Lung (tissue), 12 donors: ENCODE measurements around the gene PRR5. TPM values are rescaled to one million over a fixed set of nuclear protein-coding genes. Genes with fewer than 3 reads are reported as not detected.

ENCODE experiments used
- ATAC-seq: fragments of 200-7000 bp; cut with Tn5 transposase; one replicate; pipeline ENCODE4 v1.9.1; 2020; ENCODE audit warnings: moderate number of reproducible peaks; ENCODE audit not compliant: insufficient read depth, low FRiP score
- DNase-seq, 3 donors: peaks; one replicate each; pipeline ENCODE4 v3.0.0-alpha.2; 2013 to 2017
- H3K27ac ChIP-seq, 2 donors: one replicate each; pipeline ENCODE4 v1.5.1; 2013; ENCODE audit warnings: mild to moderate bottlenecking in 2 of 2, moderate library complexity in 2 of 2, control low read depth in 1 of 2, inconsistent platforms in 1 of 2, low read depth in 1 of 2, low read length in 1 of 2
- H3K27me3 ChIP-seq, 3 donors: one replicate each; pipeline ENCODE4 v1.5.1; 2013; ENCODE audit warnings: low read length in 2 of 3; ENCODE audit not compliant: control insufficient read depth in 3 of 3, insufficient read depth in 3 of 3
- H3K36me3 ChIP-seq, 4 donors: one replicate each; pipeline ENCODE4 v1.5.1; 2013; ENCODE audit warnings: low read length in 4 of 4, mild to moderate bottlenecking in 1 of 4, moderate library complexity in 1 of 4; ENCODE audit not compliant: control insufficient read depth in 4 of 4, insufficient read depth in 4 of 4
- H3K4me1 ChIP-seq, 5 donors: one replicate each; pipeline ENCODE4 v1.5.1; 2013; ENCODE audit warnings: low read length in 5 of 5, mild to moderate bottlenecking in 2 of 5, moderate library complexity in 1 of 5; ENCODE audit not compliant: control insufficient read depth in 5 of 5, insufficient read depth in 5 of 5
- H3K4me3 ChIP-seq: one replicate; pipeline ENCODE4 v1.5.1; 2013; ENCODE audit warnings: mild to moderate bottlenecking, control low read depth, moderate library complexity
- H3K9ac ChIP-seq, 2 donors: one replicate each; pipeline ENCODE4 v1.5.1; 2013; ENCODE audit warnings: low read length in 2 of 2, control low read depth in 1 of 2; ENCODE audit not compliant: insufficient read depth in 1 of 2
- H3K9me3 ChIP-seq, 4 donors: one replicate each; pipeline ENCODE4 v1.5.1; 2013; ENCODE audit warnings: low read length in 3 of 4, mild to moderate bottlenecking in 1 of 4, moderate library complexity in 1 of 4; ENCODE audit not compliant: control insufficient read depth in 4 of 4, insufficient read depth in 3 of 4
- CTCF ChIP-seq: IDR thresholded peaks from 2 replicates; pipeline ENCODE4 v1.5.1; 2012; ENCODE audit warnings: mild to moderate bottlenecking; ENCODE audit errors: control extremely low read depth, extremely low read depth
- WGBS, 2 donors: extraction: QIAGEN DNeasy Blood & Tissue Kit; methylation state at CpG; one replicate each; pipeline ENCODE4 v1.1.7; 2013; 5-methylcytosine and 5-hydroxymethylcytosine counted together
- polyA plus RNA-seq, 2 donors: library from polyadenylated mRNA; stranded (reverse); fragments of 200-250 nt; gene quantifications; one replicate each; pipeline ENCODE4 v1.2.1, GENCODE V29; 2013
- total RNA-seq, 2 donors: library from RNA; depleted of rRNA in 1 of 2; stranded (reverse); fragments of >200 nt in 1 of 2; gene quantifications; one replicate each; pipeline ENCODE4 v1.2.1, GENCODE V29; 2014 to 2021
- donor health status: control.
- donor health status: control.
- donor health status: Bipolar disorder and iron deficiency.
- donor health status: healthy.
- donor health status: DM: yes; HTN: yes; CAD: no.

PRR5 gene
- total and polyA plus RNA-seq, 4 donors = 9.1 to 17.3 (median 11.1) TPM

DNA sequence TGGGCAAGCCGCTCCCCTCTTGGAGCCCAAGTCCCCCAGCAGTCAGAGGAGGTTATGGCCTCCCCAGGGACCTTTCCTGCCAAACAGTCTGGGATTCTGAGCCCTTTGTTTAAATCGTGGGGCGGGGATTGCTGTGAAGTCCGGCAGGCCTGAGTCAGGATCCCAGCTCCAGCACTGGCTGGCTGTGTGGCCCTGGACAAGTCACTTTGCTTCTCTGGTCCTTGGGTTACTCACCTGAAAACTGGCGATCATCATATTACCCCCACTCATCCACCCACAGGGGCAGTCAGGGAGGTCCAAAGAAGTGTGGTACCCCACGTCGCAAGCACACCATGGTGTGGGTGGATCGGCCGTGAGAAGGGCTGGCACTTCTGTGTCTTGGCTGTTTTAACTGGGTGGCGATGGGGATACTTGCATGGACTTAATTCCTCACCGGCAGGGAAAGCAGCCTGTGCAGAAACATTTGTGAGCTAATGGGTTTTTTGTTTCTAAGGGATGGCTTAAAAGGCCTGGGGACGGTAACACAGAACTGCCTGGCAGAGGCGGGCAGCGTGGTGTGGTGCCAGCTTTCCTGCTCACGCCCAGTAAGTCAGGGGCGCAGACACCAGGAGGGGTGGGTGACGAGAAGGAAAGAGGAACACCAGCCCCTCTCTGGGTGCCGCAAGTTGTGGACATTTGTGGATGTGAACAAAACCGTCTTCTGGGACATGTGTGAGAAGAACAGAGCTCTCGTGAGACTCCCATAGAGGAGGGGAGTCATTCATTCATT lies 31.6 kb upstream of the PRR5 start:
- H3K36me3 ChIP-seq = no peaks in the 10 kb centered on the region
- DNase-seq (no peak), ATAC-seq (no peak)
- H3K4me3 ChIP-seq = no peak overlapping the region
- no peak overlapping the region for H3K27ac ChIP-seq
- no peaks in the 10 kb centered on the region for H3K9me3 ChIP-seq
- TF ChIP-seq CTCF = no peak
- H3K9ac ChIP-seq = no peak overlapping the region
- H3K4me1 ChIP-seq = peaks cover 0 to 14% (median 0%) of the 10 kb centered on the region in 5 donors
- no peaks in the 10 kb centered on the region for H3K27me3 ChIP-seq
- WGBS, 2 donors = 64 to 75% methylated on average over 20 of the region's 20 CpGs

GRCh38 chr22:44671742-44672141 lies 30.3 kb upstream of the PRR5 start:
- ATAC-seq = no peak
- no peak for TF ChIP-seq CTCF
- no peaks in the 10 kb centered on the region for H3K36me3 ChIP-seq

DNA sequence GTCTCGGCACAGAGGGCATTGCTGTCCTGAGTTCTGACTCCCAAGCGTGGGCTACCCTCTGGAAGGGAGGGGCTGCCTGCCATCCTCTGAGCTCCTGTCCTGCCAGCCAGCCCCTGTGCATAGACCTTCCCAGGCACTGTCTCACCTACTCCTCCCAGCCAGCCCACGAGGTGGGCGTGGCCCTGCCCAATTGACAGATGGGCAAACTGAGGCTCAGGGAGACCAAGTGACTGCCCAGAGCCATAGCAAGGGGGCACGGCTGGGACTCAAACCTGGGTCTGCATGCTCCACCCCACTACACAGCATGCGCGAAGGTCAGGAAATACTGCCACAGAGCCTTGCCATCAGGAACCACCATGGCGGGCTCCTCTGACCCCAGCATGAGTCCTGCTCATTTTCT lies 29.4 kb upstream of the PRR5 start:
- no peaks in the 10 kb centered on the region for H3K36me3 ChIP-seq
- no peak for DNase-seq
- no peaks in the 10 kb centered on the region for H3K9me3 ChIP-seq
- TF ChIP-seq CTCF = no peak
- peaks cover 0 to 17% (median 3%) of the 10 kb centered on the region in 5 donors for H3K4me1 ChIP-seq
- no peak overlapping the region for H3K9ac ChIP-seq
- 89 to 91% methylated on average over 8 of the region's 8 CpGs for WGBS, 2 donors
- H3K4me3 ChIP-seq = no peak overlapping the region
- no peaks in the 10 kb centered on the region for H3K27me3 ChIP-seq
- no peak overlapping the region for H3K27ac ChIP-seq
- ATAC-seq = no peak

More at GRCh38 chr22:44671742-44672141, 30.3 kb upstream of the PRR5 start:
- H3K4me1 ChIP-seq = peaks cover 0 to 10% (median 3%) of the 10 kb centered on the region in 5 donors
- no peak overlapping the region for H3K27ac ChIP-seq
- WGBS, 2 donors = 39 to 55% methylated on average over 5 of the region's 5 CpGs
- no peaks in the 10 kb centered on the region for H3K9me3 ChIP-seq
- no peak overlapping the region for H3K9ac ChIP-seq
- no peak overlapping the region for H3K4me3 ChIP-seq
- DNase-seq = peak in 1 of 3 donors; percentile 51
- H3K27me3 ChIP-seq = no peaks in the 10 kb centered on the region
